T-helper 2 cell treated with Interferon-gamma antibody and Interleukin-4, amounts not matched to agents 100 ng/mL and 5 ng/mL, for 36 hours (primary cell): ENCODE results near the gene SLC23A3. TPM values are rescaled to one million over a fixed set of nuclear protein-coding genes. Genes with fewer than 3 reads are reported as not detected.

Experiments used
- intact Hi-C: fragments of 100-400 bp; cut with micrococcal nuclease; formaldehyde crosslinking; loops from one replicate; pipeline ENCODE4 v1.15.1; 2023
- total RNA-seq: library from RNA; stranded (reverse); gene quantifications from 2 replicates; pipeline ENCODE4 v1.2.3, GENCODE V29; 2022

Gene SLC23A3
- total RNA-seq, 1 donor from 2014 or later, result 1.5 TPM

GRCh38 chr2:219157396-219157795 lies 12.4 kb downstream of the SLC23A3 start:
- intact Hi-C loops, result no loop called here

GRCh38 chr2:219155054-219155644 lies 14.7 kb downstream of the SLC23A3 start:
- intact Hi-C loops, result loop anchor here (1.0 kb wide), 2 partner anchors 97 to 126 kb away; no protein-coding TSS in a partner anchor

GRCh38 chr2:219149667-219150066 lies 20.2 kb downstream of the SLC23A3 start:
- intact Hi-C loops, result no loop called here

GRCh38 chr2:219142329-219142728 lies 27.5 kb downstream of the SLC23A3 start:
- intact Hi-C loops, result no loop called here

- intact Hi-C loops, result no loop called here
These were observed 29.1 kb downstream of the SLC23A3 start for GRCh38 chr2:219140722-219141121.

GRCh38 chr2:219133976-219134375 lies 35.9 kb downstream of the SLC23A3 start:
- intact Hi-C loops, result no loop called here

- intact Hi-C loops, result no loop called here
These were observed 38.1 kb downstream of the SLC23A3 start for GRCh38 chr2:219131744-219132143.

GRCh38 chr2:219131327-219131726 lies 38.5 kb downstream of the SLC23A3 start:
- intact Hi-C loops, result no loop called here

- intact Hi-C loops, result no loop called here
These were observed 40.2 kb downstream of the SLC23A3 start for GRCh38 chr2:219129589-219129988.

GRCh38 chr2:219128396-219128795 lies 41.4 kb downstream of the SLC23A3 start:
- intact Hi-C loops, result no loop called here

GRCh38 chr2:219127037-219127635 lies 42.7 kb downstream of the SLC23A3 start:
- intact Hi-C loops, result no loop called here

GRCh38 chr2:219126555-219126954 lies 43.3 kb downstream of the SLC23A3 start:
- intact Hi-C loops, result no loop called here

- intact Hi-C loops, result no loop called here
These were observed 44.0 kb downstream of the SLC23A3 start for GRCh38 chr2:219125886-219126270.

GRCh38 chr2:219125225-219125885 lies 44.5 kb downstream of the SLC23A3 start:
- intact Hi-C loops, result no loop called here

- intact Hi-C loops, result no loop called here
These were observed 45.3 kb downstream of the SLC23A3 start for GRCh38 chr2:219124381-219125110.

GRCh38 chr2:219123356-219124135 lies 46.3 kb downstream of the SLC23A3 start:
- intact Hi-C loops, result no loop called here

- intact Hi-C loops, result no loop called here
These were observed 47.4 kb downstream of the SLC23A3 start for GRCh38 chr2:219122202-219122980.

- intact Hi-C loops, result no loop called here
These were observed 49.7 kb downstream of the SLC23A3 start for GRCh38 chr2:219120082-219120481.

- intact Hi-C loops, result loop anchor here (1.0 kb wide), 1 partner anchor 61 kb away; no protein-coding TSS in a partner anchor
These were observed 50.3 kb downstream of the SLC23A3 start for GRCh38 chr2:219119422-219120043.

GRCh38 chr2:219118504-219118903 lies 51.3 kb downstream of the SLC23A3 start:
- intact Hi-C loops, result no loop called here
